SU-DHL-6 (cell line): ENCODE data around the gene SAP130.

Experiments used
- H2AFZ ChIP-seq: fragments of 200-600 bp; sonication (generic); 2 replicates; pipeline ENCODE4 v1.6.1; 2014; ENCODE audit warnings: low read depth, mild to moderate bottlenecking, moderate library complexity, mixed read lengths, antibody characterized with exemption, low read length; ENCODE audit not compliant: severe bottlenecking
- H3F3A ChIP-seq: fragments of 200-600 bp; shearing (Covaris generic); 2 replicates; pipeline ENCODE4 v1.6.0; 2016; ENCODE audit warnings: antibody characterized with exemption, mild to moderate bottlenecking; ENCODE audit not compliant: insufficient read depth
- H3K27ac ChIP-seq: fragments of 200-600 bp; sonication (generic); 2 replicates; pipeline ENCODE4 v1.5.1; 2016; ENCODE audit warnings: low read depth, mild to moderate bottlenecking, low read length, moderate library complexity, mixed read lengths
- H3K27me3 ChIP-seq: fragments of 200-600 bp; sonication (generic), shearing (Covaris generic); 2 replicates; pipeline ENCODE4 v1.6.0; 2014; ENCODE audit warnings: mild to moderate bottlenecking, low read length
- H3K36me3 ChIP-seq: fragments of 200-600 bp; sonication (generic); 2 replicates; pipeline ENCODE4 v1.6.1; 2014; ENCODE audit warnings: mild to moderate bottlenecking, low read length, mixed read lengths
- H3K4me2 ChIP-seq: fragments of 300-600, 200-600 bp; shearing (Covaris generic), sonication (generic); 2 replicates; pipeline ENCODE4 v1.6.0; 2014; ENCODE audit warnings: low read length, low read depth, mild to moderate bottlenecking; ENCODE audit not compliant: poor library complexity, severe bottlenecking
- H3K4me3 ChIP-seq: fragments of 200-600 bp; sonication (generic); 2 replicates; pipeline ENCODE4 v1.5.1; 2014; ENCODE audit warnings: antibody characterized with exemption, low read length, mild to moderate bottlenecking, mixed read lengths; ENCODE audit not compliant: insufficient read depth, poor library complexity, severe bottlenecking
- H3K79me2 ChIP-seq: fragments of 200-600 bp; sonication (generic); 2 replicates; pipeline ENCODE4 v1.6.1; 2014; ENCODE audit warnings: mild to moderate bottlenecking, low read length, moderate library complexity; ENCODE audit not compliant: insufficient read depth
- H3K9ac ChIP-seq: fragments of 200-600 bp; sonication (generic); 2 replicates; pipeline ENCODE4 v1.7.0; 2014; ENCODE audit warnings: mild to moderate bottlenecking, low read length
- H3K9me2 ChIP-seq: fragments of 200-600 bp; sonication (generic); replicated peaks from 2 replicates; pipeline ENCODE4 v1.6.1; 2014; ENCODE audit warnings: low read length; ENCODE audit not compliant: insufficient read depth
- H3K9me3 ChIP-seq: fragments of 200-600 bp; sonication (generic); 2 replicates; pipeline ENCODE4 v1.6.1; 2014; ENCODE audit warnings: low read length, mixed read lengths; ENCODE audit not compliant: insufficient read depth
- H4K20me1 ChIP-seq: fragments of 200-600 bp; sonication (generic); 2 replicates; pipeline ENCODE4 v1.6.1; 2014; ENCODE audit warnings: low read depth, mild to moderate bottlenecking, antibody characterized with exemption, low read length, moderate library complexity, mixed read lengths
- CTCF ChIP-seq: fragments of 200-600 bp; sonication (generic); IDR thresholded peaks from one replicate; pipeline ENCODE4 v1.5.1; 2017; ENCODE audit warnings: antibody characterized with exemption, mild to moderate bottlenecking, low read length, moderate library complexity; ENCODE audit not compliant: insufficient read depth, poor library complexity, severe bottlenecking
- EZH2phosphoT487 ChIP-seq: fragments of 200-600 bp; sonication (generic), shearing (Covaris generic); conservative IDR thresholded peaks from 2 replicates; pipeline ENCODE4 v1.6.1; 2018; ENCODE audit warnings: mild to moderate bottlenecking, antibody characterized with exemption, low read length, moderate library complexity, mixed read lengths

The SAP130 gene

GRCh38 chr2:128053331-128053730 is 25.5 kb upstream of the SAP130 start:
- H3K27me3 ChIP-seq = no peaks in the 10 kb centered on the region
- no peaks in the 10 kb centered on the region for H3K9me2 ChIP-seq
- H3K27ac ChIP-seq = no peak overlapping the region
- H3K4me3 ChIP-seq = no peak overlapping the region
- no peaks in the 10 kb centered on the region for H3K9me3 ChIP-seq
- H3K9ac ChIP-seq = no peak overlapping the region
- no peak overlapping the region for H2AFZ ChIP-seq
- no peaks in the 10 kb centered on the region for H3K79me2 ChIP-seq
- H3F3A ChIP-seq = no peaks in the 10 kb centered on the region
- TF ChIP-seq EZH2phosphoT487 (no peak), CTCF (no peak)
- no peak overlapping the region for H3K4me2 ChIP-seq
- H3K36me3 ChIP-seq = no peaks in the 10 kb centered on the region
- no peaks in the 10 kb centered on the region for H4K20me1 ChIP-seq

GRCh38 chr2:128043041-128043440 is 15.2 kb upstream of the SAP130 start:
- Histone ChIP-seq H2AFZ (no peak overlapping the region), H3K4me3 (no peak overlapping the region), H3K36me3 (0 out of 2 replicates have a peak, but pooled peaks cover 3% of the 10 kb centered on the region), H3K4me2 (no peak overlapping the region), H3K9me2 (no peaks in the 10 kb centered on the region), H3K27ac (no peak overlapping the region), H3K27me3 (no peaks in the 10 kb centered on the region), H4K20me1 (no peaks in the 10 kb centered on the region), H3K79me2 (no peaks in the 10 kb centered on the region), H3F3A (no peaks in the 10 kb centered on the region), H3K9me3 (peaks cover 23% of the 10 kb centered on the region; the same call in 1 of the 2 replicates), H3K9ac (no peak overlapping the region)
- no peak for TF ChIP-seq CTCF
- no peak for TF ChIP-seq EZH2phosphoT487

GRCh38 chr2:128041561-128041960 is 13.7 kb upstream of the SAP130 start:
- Histone ChIP-seq H3K27ac (no peak overlapping the region), H3F3A (no peaks in the 10 kb centered on the region), H3K9ac (no peak overlapping the region), H3K9me2 (no peaks in the 10 kb centered on the region), H3K27me3 (no peaks in the 10 kb centered on the region), H2AFZ (no peak overlapping the region), H3K9me3 (peaks cover 37% of the 10 kb centered on the region; the same call in 1 of the 2 replicates), H4K20me1 (no peaks in the 10 kb centered on the region), H3K4me2 (no peak overlapping the region), H3K4me3 (no peak overlapping the region), H3K36me3 (0 out of 2 replicates have a peak, but pooled peaks cover 3% of the 10 kb centered on the region), H3K79me2 (no peaks in the 10 kb centered on the region)
- TF ChIP-seq CTCF (no peak), EZH2phosphoT487 (no peak)
